Measurements from ENCODE around the gene UNC13C.

UNC13C gene

GRCh38 chr15:54089776-54090175 lies 111.5 kb downstream of the UNC13C start:
- TF ChIP-seq ZNF37A (tag by site-specific recombination; IDR thresholded peaks at IDR 0.05), result no peak
- no peak for TF ChIP-seq ZNF544 (tag by site-specific recombination; IDR thresholded peaks at IDR 0.05)
- TF ChIP-seq ZNF701 (tag by site-specific recombination; IDR thresholded peaks at IDR 0.05), result no peak
- no peak for TF ChIP-seq HOXD13 (CRISPR knock-in tag; IDR thresholded peaks at IDR 0.05; ENCODE audit: borderline replicate concordance)
- no peak for TF ChIP-seq ZNF629 (tag by site-specific recombination; IDR thresholded peaks at IDR 0.05)
- TF ChIP-seq, protein P1, sequence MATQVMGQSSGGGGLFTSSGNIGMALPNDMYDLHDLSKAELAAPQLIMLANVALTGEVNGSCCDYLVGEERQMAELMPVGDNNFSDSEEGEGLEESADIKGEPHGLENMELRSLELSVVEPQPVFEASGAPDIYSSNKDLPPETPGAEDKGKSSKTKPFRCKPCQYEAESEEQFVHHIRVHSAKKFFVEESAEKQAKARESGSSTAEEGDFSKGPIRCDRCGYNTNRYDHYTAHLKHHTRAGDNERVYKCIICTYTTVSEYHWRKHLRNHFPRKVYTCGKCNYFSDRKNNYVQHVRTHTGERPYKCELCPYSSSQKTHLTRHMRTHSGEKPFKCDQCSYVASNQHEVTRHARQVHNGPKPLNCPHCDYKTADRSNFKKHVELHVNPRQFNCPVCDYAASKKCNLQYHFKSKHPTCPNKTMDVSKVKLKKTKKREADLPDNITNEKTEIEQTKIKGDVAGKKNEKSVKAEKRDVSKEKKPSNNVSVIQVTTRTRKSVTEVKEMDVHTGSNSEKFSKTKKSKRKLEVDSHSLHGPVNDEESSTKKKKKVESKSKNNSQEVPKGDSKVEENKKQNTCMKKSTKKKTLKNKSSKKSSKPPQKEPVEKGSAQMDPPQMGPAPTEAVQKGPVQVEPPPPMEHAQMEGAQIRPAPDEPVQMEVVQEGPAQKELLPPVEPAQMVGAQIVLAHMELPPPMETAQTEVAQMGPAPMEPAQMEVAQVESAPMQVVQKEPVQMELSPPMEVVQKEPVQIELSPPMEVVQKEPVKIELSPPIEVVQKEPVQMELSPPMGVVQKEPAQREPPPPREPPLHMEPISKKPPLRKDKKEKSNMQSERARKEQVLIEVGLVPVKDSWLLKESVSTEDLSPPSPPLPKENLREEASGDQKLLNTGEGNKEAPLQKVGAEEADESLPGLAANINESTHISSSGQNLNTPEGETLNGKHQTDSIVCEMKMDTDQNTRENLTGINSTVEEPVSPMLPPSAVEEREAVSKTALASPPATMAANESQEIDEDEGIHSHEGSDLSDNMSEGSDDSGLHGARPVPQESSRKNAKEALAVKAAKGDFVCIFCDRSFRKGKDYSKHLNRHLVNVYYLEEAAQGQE (tag by site-specific recombination; IDR thresholded peaks at IDR 0.05), result no peak
- no peak for TF ChIP-seq ZNF571 (tag by site-specific recombination; IDR thresholded peaks at IDR 0.05)
- TF ChIP-seq ZNF266 (tag by site-specific recombination; IDR thresholded peaks at IDR 0.05; ENCODE audit: low read depth), result no peak
- TF ChIP-seq ZNF561 (tag by site-specific recombination; IDR thresholded peaks at IDR 0.05; ENCODE audit: borderline replicate concordance), result no peak
- TF ChIP-seq ZNF777 (tag by site-specific recombination; IDR thresholded peaks at IDR 0.05; ENCODE audit: borderline replicate concordance), result no peak
- TF ChIP-seq ZNF623 (tag by site-specific recombination; IDR thresholded peaks at IDR 0.05), result no peak
- no peak for TF ChIP-seq ZNF10 (tag by site-specific recombination; IDR thresholded peaks at IDR 0.05)
- Histone ChIP-seq H3K27ac (ENCODE audit: extremely low read depth, low read depth, low read length) (no peak overlapping the region), H3K4me3 (ENCODE audit: low read depth, low read length) (no peak overlapping the region), H3K36me3 (ENCODE audit: control insufficient read depth in 2 of 2, insufficient read depth in 1 of 2, low read length in 2 of 2) (no peaks in the 10 kb centered on the region), H3K9me3 (ENCODE audit: control insufficient read depth, insufficient read depth, low read depth, low read length) (no peaks in the 10 kb centered on the region), H3K4me1 (ENCODE audit: control insufficient read depth, insufficient read depth, low read length) (no peaks in the 10 kb centered on the region)
- POLR2A ChIA-PET, result no interaction called here
- CTCF ChIA-PET, result interaction anchor here (0.6 kb wide), 1 partner anchor 279 kb away, joined by 4 read pairs; no protein-coding TSS in a partner anchor

DNA sequence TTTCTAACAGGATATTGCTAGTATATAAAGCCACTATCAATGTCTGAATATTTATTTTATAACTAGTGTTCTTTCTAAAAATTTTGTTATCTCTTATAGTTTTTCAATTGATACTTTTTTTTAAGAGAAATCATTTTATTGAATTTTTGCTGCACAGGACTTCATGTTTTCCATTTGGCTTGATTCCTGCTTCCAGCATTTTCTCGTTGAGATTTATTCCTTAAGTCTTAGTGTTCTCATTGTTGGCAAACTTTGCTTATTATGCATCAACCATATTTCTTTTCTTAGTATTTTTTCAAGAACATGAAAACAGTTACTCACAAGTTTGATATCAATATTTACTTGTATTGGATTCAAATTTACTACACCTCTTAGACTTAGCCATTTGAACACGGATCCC lies 113.4 kb downstream of the UNC13C start:
- no peak overlapping the region for H3K27ac ChIP-seq (ENCODE audit: extremely low read depth, low read depth, low read length)
- H3K36me3 ChIP-seq (ENCODE audit: control insufficient read depth in 2 of 2, insufficient read depth in 1 of 2, low read length in 2 of 2), result no peaks in the 10 kb centered on the region
- no peak for TF ChIP-seq ZNF530 (tag by site-specific recombination; IDR thresholded peaks at IDR 0.05; ENCODE audit: low read depth)
- TF ChIP-seq TCF7L2 (IDR thresholded peaks at IDR 0.05; ENCODE audit: borderline replicate concordance, low read depth, low read length), result no peak
- no peak for TF ChIP-seq KLF8 (tag by site-specific recombination; IDR thresholded peaks at IDR 0.05)
- no peak for TF ChIP-seq PBX3 (CRISPR knock-in tag; IDR thresholded peaks at IDR 0.05)
- no peaks in the 10 kb centered on the region for H3K9me3 ChIP-seq (ENCODE audit: control insufficient read depth, insufficient read depth, low read depth, low read length)
- CTCF ChIA-PET, result interaction anchor here (1.0 kb wide), 1 partner anchor 9 kb away, joined by 3 read pairs; no protein-coding TSS in a partner anchor
- no peak overlapping the region for H3K4me3 ChIP-seq (ENCODE audit: low read depth, low read length)
- POLR2A ChIA-PET, result no interaction called here
- H3K4me1 ChIP-seq (ENCODE audit: control insufficient read depth, insufficient read depth, low read length), result no peaks in the 10 kb centered on the region

- Histone ChIP-seq H3K9me3 (ENCODE audit: control insufficient read depth, insufficient read depth, low read depth, low read length) (no peaks in the 10 kb centered on the region), H3K27ac (ENCODE audit: extremely low read depth, low read depth, low read length) (no peak overlapping the region), H3K36me3 (ENCODE audit: control insufficient read depth in 2 of 2, insufficient read depth in 1 of 2, low read length in 2 of 2) (no peaks in the 10 kb centered on the region), H3K4me3 (ENCODE audit: low read depth, low read length) (no peak overlapping the region), H3K4me1 (ENCODE audit: control insufficient read depth, insufficient read depth, low read length) (no peaks in the 10 kb centered on the region)
- POLR2A ChIA-PET, result no interaction called here
- CTCF ChIA-PET, result interaction anchor here (0.6 kb wide), 1 partner anchor 1014 kb away, joined by 3 read pairs; no protein-coding TSS in a partner anchor
- no peak for TF ChIP-seq ZNF558 (tag by site-specific recombination; IDR thresholded peaks at IDR 0.05)
- TF ChIP-seq ZNF10 (tag by site-specific recombination; IDR thresholded peaks at IDR 0.05), result no peak
- TF ChIP-seq ZNF664 (tag by site-specific recombination; IDR thresholded peaks at IDR 0.05), result no peak
- TF ChIP-seq ZNF626 (tag by site-specific recombination; IDR thresholded peaks at IDR 0.05), result no peak
- no peak for TF ChIP-seq PRDM10 (tag by site-specific recombination; IDR thresholded peaks at IDR 0.05)
- TF ChIP-seq ZNF621 (tag by site-specific recombination; IDR thresholded peaks at IDR 0.05), result no peak
- no peak for TF ChIP-seq OSR2 (tag by site-specific recombination; IDR thresholded peaks at IDR 0.05)
- no peak for TF ChIP-seq ZFP41 (tag by site-specific recombination; IDR thresholded peaks at IDR 0.05; ENCODE audit: borderline replicate concordance)
- no peak for TF ChIP-seq ZNF623 (tag by site-specific recombination; IDR thresholded peaks at IDR 0.05)
- TF ChIP-seq ZSCAN16 (tag by site-specific recombination; IDR thresholded peaks at IDR 0.05), result no peak
- TF ChIP-seq HOXD13 (CRISPR knock-in tag; IDR thresholded peaks at IDR 0.05; ENCODE audit: borderline replicate concordance), result no peak
- no peak for TF ChIP-seq ZNF37A (tag by site-specific recombination; IDR thresholded peaks at IDR 0.05)
- TF ChIP-seq ZNF350 (tag by site-specific recombination; IDR thresholded peaks at IDR 0.05), result no peak
Measured at GRCh38 chr15:54094661-54095060, 116.4 kb downstream of the UNC13C start.

Measured in HEK293 (cell line).